Nephron (organoid): Measurements from ENCODE around the gene ARRB1.
A peak's percentile ranks its signal among the peaks of the same experiment; 100 is the strongest.

Source experiments
- H3K27ac Mint-ChIP-seq, 3 experiments: 2 replicates each; pipeline ENCODE4 v1.8.0; 2020; ENCODE audit warnings: mixed read lengths in 3 of 3, mild to moderate bottlenecking in 2 of 3, moderate library complexity in 1 of 3
- H3K27me3 Mint-ChIP-seq: 2 replicates; pipeline ENCODE4 v1.8.0; 2021; ENCODE audit warnings: low read depth, mild to moderate bottlenecking, moderate library complexity, mixed read lengths
- H3K36me3 Mint-ChIP-seq: 2 replicates; pipeline ENCODE4 v1.8.0; 2020; ENCODE audit warnings: low read depth, mixed read lengths
- H3K4me1 Mint-ChIP-seq: 2 replicates; pipeline ENCODE4 v1.8.0; 2020; ENCODE audit warnings: mixed read lengths
- H3K4me3 Mint-ChIP-seq, 3 experiments: 2 replicates each; pipeline ENCODE4 v1.8.0; 2020; ENCODE audit warnings: mild to moderate bottlenecking in 3 of 3, mixed read lengths in 3 of 3, moderate library complexity in 2 of 3
- H3K9me3 Mint-ChIP-seq: 2 replicates; pipeline ENCODE4 v1.8.0; 2020; ENCODE audit warnings: mixed read lengths
- CTCF ChIP-seq, 3 experiments: fragments of 200-600 bp; sonication (generic); IDR thresholded peaks; one replicate each; pipeline ENCODE4 v1.5.0; 2021; ENCODE audit warnings: antibody characterized with exemption in 3 of 3; ENCODE audit not compliant: unreplicated experiment in 3 of 3

Gene ARRB1

DNA sequence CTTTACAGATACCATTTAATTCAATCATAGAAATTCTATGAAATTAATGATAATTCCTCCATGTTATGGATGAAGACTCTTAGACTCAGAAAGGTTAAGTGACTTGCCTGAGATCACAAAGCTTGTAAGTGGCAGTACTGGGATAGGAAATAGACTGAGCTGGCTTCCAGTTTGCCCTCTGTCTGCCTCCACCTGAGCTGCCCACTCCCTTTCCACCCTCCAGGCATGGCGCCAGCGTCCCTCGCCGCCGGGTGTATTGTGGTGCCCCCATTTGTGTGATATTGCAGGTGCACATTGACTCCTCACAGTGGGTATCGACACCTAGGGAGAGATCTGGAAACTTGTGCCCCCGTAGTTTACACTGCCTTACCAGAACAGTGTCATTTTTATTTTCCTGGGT is 38.5 kb upstream of the ARRB1 start:
- Mint-ChIP-seq H3K4me1 (no peaks in the 10 kb centered on the region), H3K27me3 (peaks cover 17% of the 10 kb centered on the region), H3K27ac (no peak overlapping the region), H3K36me3 (no peaks in the 10 kb centered on the region), H3K9me3 (no peaks in the 10 kb centered on the region), H3K4me3 (no peak overlapping the region)
- no peak for TF ChIP-seq CTCF (IDR thresholded peaks at IDR 0.05; ENCODE audit: unreplicated experiment in 3 of 3)

DNA sequence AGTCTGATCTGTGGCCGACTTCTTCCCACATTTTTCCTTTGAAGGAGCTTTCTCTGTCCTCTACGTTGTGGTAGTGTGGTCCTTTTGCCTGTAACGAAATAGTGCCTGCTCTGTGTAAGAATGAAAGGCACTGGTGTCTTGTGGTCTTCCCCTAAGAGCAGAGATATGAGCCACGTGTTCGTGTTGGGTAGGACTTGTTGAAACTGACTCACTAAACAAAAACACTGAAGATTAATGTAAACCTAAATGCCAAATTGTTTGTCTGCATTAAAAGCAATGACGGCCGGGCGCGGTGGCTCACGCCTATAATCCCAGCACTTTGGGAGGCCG is 37.8 kb upstream of the ARRB1 start:
- no peaks in the 10 kb centered on the region for H3K36me3 Mint-ChIP-seq
- H3K27me3 Mint-ChIP-seq: peaks cover 19% of the 10 kb centered on the region
- no peak overlapping the region for H3K27ac Mint-ChIP-seq
- no peak for TF ChIP-seq CTCF (IDR thresholded peaks at IDR 0.05; ENCODE audit: unreplicated experiment in 3 of 3)
- H3K4me1 Mint-ChIP-seq: no peaks in the 10 kb centered on the region
- H3K4me3 Mint-ChIP-seq: no peak overlapping the region
- no peaks in the 10 kb centered on the region for H3K9me3 Mint-ChIP-seq

- H3K27me3 Mint-ChIP-seq: peaks cover 18% of the 10 kb centered on the region
- no peaks in the 10 kb centered on the region for H3K9me3 Mint-ChIP-seq
- H3K4me3 Mint-ChIP-seq: no peak overlapping the region
- H3K4me1 Mint-ChIP-seq: no peaks in the 10 kb centered on the region
- H3K36me3 Mint-ChIP-seq: no peaks in the 10 kb centered on the region
- H3K27ac Mint-ChIP-seq: no peak overlapping the region
- peak; percentile 78 to 90 (median 87) for TF ChIP-seq CTCF (IDR thresholded peaks at IDR 0.05; ENCODE audit: unreplicated experiment in 3 of 3)
Measured at GRCh38 chr11:75388386-75389275, 37.2 kb upstream of the ARRB1 start.

GRCh38 chr11:75387736-75388294 is 36.4 kb upstream of the ARRB1 start:
- Mint-ChIP-seq H3K27me3 (peaks cover 18% of the 10 kb centered on the region), H3K27ac (no peak overlapping the region), H3K4me1 (no peaks in the 10 kb centered on the region), H3K36me3 (no peaks in the 10 kb centered on the region), H3K4me3 (no peak overlapping the region), H3K9me3 (no peaks in the 10 kb centered on the region)
- TF ChIP-seq CTCF (IDR thresholded peaks at IDR 0.05; ENCODE audit: unreplicated experiment in 3 of 3): no peak

DNA sequence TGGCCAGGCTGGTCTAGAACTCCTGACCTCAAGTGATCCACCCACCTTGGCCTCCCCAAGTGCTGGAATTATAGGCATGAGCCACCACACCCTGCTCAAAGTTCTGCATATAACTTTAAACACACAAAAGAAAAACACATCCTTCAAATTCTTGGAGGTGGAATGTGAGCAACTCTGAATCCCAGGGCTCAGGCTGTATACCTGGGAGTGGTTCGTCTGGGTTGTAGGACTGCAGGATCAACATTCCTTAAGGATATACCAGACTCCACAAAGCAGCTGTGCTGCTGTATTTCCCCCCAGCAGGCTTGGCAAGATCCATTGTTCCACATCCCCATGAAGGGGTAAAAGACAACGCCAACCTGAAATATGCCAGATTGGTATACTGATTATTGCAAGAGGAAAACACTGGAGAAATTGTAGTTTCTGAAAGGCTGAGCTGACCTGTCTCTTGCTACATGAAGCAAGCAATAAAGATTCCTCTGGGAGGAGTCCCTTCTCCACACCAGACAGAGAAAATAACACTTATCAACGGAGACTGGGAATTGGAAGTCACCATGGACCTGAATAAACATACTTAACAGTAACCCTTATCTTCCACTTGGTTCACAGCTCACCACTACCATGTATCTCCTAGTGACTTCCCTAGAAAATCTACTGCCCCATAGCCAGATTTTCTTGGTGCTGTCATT is 35.6 kb upstream of the ARRB1 start:
- peaks cover 18% of the 10 kb centered on the region for H3K27me3 Mint-ChIP-seq
- no peaks in the 10 kb centered on the region for H3K4me1 Mint-ChIP-seq
- no peaks in the 10 kb centered on the region for H3K9me3 Mint-ChIP-seq
- no peaks in the 10 kb centered on the region for H3K36me3 Mint-ChIP-seq
- H3K4me3 Mint-ChIP-seq: no peak overlapping the region
- H3K27ac Mint-ChIP-seq: no peak overlapping the region
- TF ChIP-seq CTCF (IDR thresholded peaks at IDR 0.05; ENCODE audit: unreplicated experiment in 3 of 3): no peak
